MM.1S (cell line): ENCODE measurements around the gene NLK.

ENCODE experiments used
- DNase-seq: peaks from one replicate; pipeline ENCODE4 v3.0.0-alpha.2; 2015
- H2AFZ ChIP-seq: fragments of 300-600 bp; sonication (generic); 2 replicates; pipeline ENCODE4 v1.6.0; 2016; ENCODE audit warnings: antibody characterized with exemption, low read length
- H3F3A ChIP-seq: fragments of 300-600 bp; sonication (generic); 2 replicates; pipeline ENCODE4 v1.6.1; 2016; ENCODE audit warnings: mild to moderate bottlenecking, antibody characterized with exemption, low read length, moderate library complexity, mixed read lengths; ENCODE audit not compliant: insufficient read depth
- H3K27ac ChIP-seq: fragments of 300-600 bp; sonication (generic); 2 replicates; pipeline ENCODE4 v1.5.1; 2016; ENCODE audit warnings: mild to moderate bottlenecking, low read length
- H3K27me3 ChIP-seq: fragments of 300-600 bp; sonication (generic); replicated peaks from 2 replicates; pipeline ENCODE4 v1.6.0; 2016; ENCODE audit warnings: low read length; ENCODE audit not compliant: insufficient read depth
- H3K36me3 ChIP-seq: fragments of 300-600 bp; sonication (generic); replicated peaks from 2 replicates; pipeline ENCODE4 v1.6.1; 2016; ENCODE audit warnings: mild to moderate bottlenecking, low read length, mixed read lengths; ENCODE audit not compliant: insufficient read depth
- H3K4me1 ChIP-seq: fragments of 300-600 bp; sonication (generic); 2 replicates; pipeline ENCODE4 v1.6.1; 2016; ENCODE audit warnings: low read length, mixed read lengths
- H3K4me2 ChIP-seq: fragments of 300-600 bp; sonication (generic); 2 replicates; pipeline ENCODE4 v1.6.0; 2016; ENCODE audit warnings: low read depth, low read length
- H3K4me3 ChIP-seq: fragments of 300-600 bp; sonication (generic); 2 replicates; pipeline ENCODE4 v1.5.1; 2016; ENCODE audit warnings: low read length, mixed read lengths
- H3K79me2 ChIP-seq: fragments of 300-600 bp; sonication (generic); 2 replicates; pipeline ENCODE4 v1.6.1; 2016; ENCODE audit warnings: mixed run types, low read length, mixed read lengths
- H3K9ac ChIP-seq: fragments of 300-600 bp; sonication (generic); 2 replicates; pipeline ENCODE4 v1.6.1; 2016; ENCODE audit warnings: low read length, mixed read lengths
- H3K9me2 ChIP-seq: fragments of 300-600 bp; sonication (generic); replicated peaks from 2 replicates; pipeline ENCODE4 v1.6.1; 2016; ENCODE audit warnings: mild to moderate bottlenecking, low read length, mixed read lengths; ENCODE audit not compliant: insufficient read depth
- H3K9me3 ChIP-seq: fragments of 300-600 bp; sonication (generic); replicated peaks from 2 replicates; pipeline ENCODE4 v1.6.1; 2016; ENCODE audit warnings: mild to moderate bottlenecking, low read length, mixed read lengths; ENCODE audit not compliant: insufficient read depth
- H4K20me1 ChIP-seq: fragments of 300-600 bp; sonication (generic); 2 replicates; pipeline ENCODE4 v1.6.1; 2016; ENCODE audit warnings: mild to moderate bottlenecking, low read length, moderate library complexity, mixed read lengths; ENCODE audit not compliant: insufficient read depth
- CTCF ChIP-seq: fragments of 300-600 bp; sonication (generic); IDR thresholded peaks from 2 replicates; pipeline ENCODE4 v1.5.1; 2016; ENCODE audit warnings: antibody characterized with exemption, low read length, mixed read lengths
- EZH2 ChIP-seq: fragments of 300-600 bp; sonication (generic); optimal IDR thresholded peaks from 2 replicates; pipeline ENCODE3; 2017; ENCODE audit warnings: low read depth, mild to moderate bottlenecking, antibody characterized with exemption, low read length, mixed read lengths
- EZH2phosphoT487 ChIP-seq: fragments of 300-600 bp; sonication (generic); IDR thresholded peaks from 2 replicates; pipeline ENCODE4 v1.6.1; 2018; ENCODE audit warnings: antibody characterized with exemption, low read length

The NLK gene

GRCh38 chr17:28227316-28228108 is 185.0 kb downstream of the NLK start:
- no peaks in the 10 kb centered on the region for H3K79me2 ChIP-seq
- H3K36me3 ChIP-seq = no peaks in the 10 kb centered on the region
- no peaks in the 10 kb centered on the region for H3F3A ChIP-seq
- no peak overlapping the region for H3K27ac ChIP-seq
- DNase-seq = no peak
- no peaks in the 10 kb centered on the region for H3K9me2 ChIP-seq
- TF ChIP-seq EZH2 (no peak), CTCF (no peak), EZH2phosphoT487 (no peak)
- H3K4me2 ChIP-seq = peak overlapping the region; percentile 58
- no peaks in the 10 kb centered on the region for H3K9me3 ChIP-seq
- H3K4me3 ChIP-seq = peak overlapping the region; percentile 37
- H3K27me3 ChIP-seq = no peaks in the 10 kb centered on the region; the same call in 1 of the 2 replicates
- peak overlapping the region; percentile 48; the same call in 1 of the 2 replicates for H2AFZ ChIP-seq
- H4K20me1 ChIP-seq = no peaks in the 10 kb centered on the region
- H3K9ac ChIP-seq = no peak overlapping the region
- no peaks in the 10 kb centered on the region for H3K4me1 ChIP-seq

- peak overlapping the region; percentile 58; the same call in 1 of the 2 replicates for H3K4me2 ChIP-seq
- H3K27me3 ChIP-seq = no peaks in the 10 kb centered on the region; the same call in 1 of the 2 replicates
- no peaks in the 10 kb centered on the region for H4K20me1 ChIP-seq
- peak overlapping the region; percentile 37 for H3K4me3 ChIP-seq
- TF ChIP-seq EZH2phosphoT487 (no peak), EZH2 (no peak), CTCF (no peak)
- 0 out of 2 replicates have a peak overlapping the region, but pooled peaks have one; percentile 48 for H2AFZ ChIP-seq
- H3K9me3 ChIP-seq = no peaks in the 10 kb centered on the region
- H3F3A ChIP-seq = no peaks in the 10 kb centered on the region
- no peak overlapping the region for H3K27ac ChIP-seq
- H3K9ac ChIP-seq = no peak overlapping the region
- no peaks in the 10 kb centered on the region for H3K4me1 ChIP-seq
- no peaks in the 10 kb centered on the region for H3K79me2 ChIP-seq
- no peaks in the 10 kb centered on the region for H3K9me2 ChIP-seq
- no peaks in the 10 kb centered on the region for H3K36me3 ChIP-seq
- DNase-seq = no peak
Observed at GRCh38 chr17:28228109-28228840, 185.8 kb downstream of the NLK start.

DNA sequence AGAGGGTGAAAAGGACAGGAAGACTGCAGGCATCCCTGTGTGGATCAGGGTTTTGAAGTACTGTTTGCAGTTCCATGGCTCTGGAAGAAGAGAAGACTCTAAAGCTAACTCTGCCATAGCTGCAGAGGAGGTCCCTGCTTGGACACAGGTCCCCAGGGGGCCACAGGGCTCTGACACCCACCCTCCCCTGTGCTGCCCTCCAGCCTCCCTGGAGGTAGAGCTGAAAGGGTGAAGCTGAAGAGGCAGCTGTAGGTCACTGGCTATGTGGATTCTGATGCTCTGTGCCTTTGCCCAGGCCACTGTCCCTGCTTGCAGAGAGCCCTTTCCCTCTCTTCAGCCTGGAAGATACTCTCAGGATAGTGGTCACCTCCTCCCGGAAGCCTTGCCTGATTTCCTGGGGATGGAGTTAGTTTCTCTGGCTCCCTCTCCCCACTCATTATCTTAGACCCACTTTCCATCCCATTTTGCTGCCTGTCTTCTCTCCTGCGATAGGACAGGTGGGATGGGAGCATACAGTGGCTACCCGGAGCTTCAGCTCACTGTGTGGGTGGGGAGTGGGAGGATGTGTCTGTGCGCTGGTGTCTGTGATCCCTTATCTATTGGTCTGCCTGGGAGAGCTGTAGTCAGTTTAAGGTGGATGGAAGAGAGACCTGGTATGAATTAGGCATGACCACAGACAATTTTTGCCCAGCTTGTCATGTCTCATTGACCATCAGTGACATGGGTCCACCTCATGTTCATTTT is 186.7 kb downstream of the NLK start:
- Histone ChIP-seq H3K79me2 (no peaks in the 10 kb centered on the region), H3K4me2 (no peak overlapping the region), H3K4me1 (no peaks in the 10 kb centered on the region), H3K27ac (no peak overlapping the region), H3K9ac (no peak overlapping the region), H3K9me2 (no peaks in the 10 kb centered on the region), H3K9me3 (no peaks in the 10 kb centered on the region), H4K20me1 (no peaks in the 10 kb centered on the region), H3K4me3 (no peak overlapping the region), H3K36me3 (no peaks in the 10 kb centered on the region), H3K27me3 (no peaks in the 10 kb centered on the region; the same call in 1 of the 2 replicates), H3F3A (no peaks in the 10 kb centered on the region), H2AFZ (no peak overlapping the region)
- TF ChIP-seq EZH2phosphoT487 (no peak), CTCF (no peak), EZH2 (no peak)
- DNase-seq = no peak
